A549 (cell line): ENCODE results near the gene GPRC5A.

Experiments
- MAZ ChIP-seq: fragments of 150-350 bp; IDR thresholded peaks from 2 replicates; pipeline ENCODE4 v1.6.1; 2014; ENCODE audit warnings: antibody characterized with exemption, low read depth, low read length, borderline replicate concordance
- POLR2A ChIP-seq: IDR thresholded peaks from 2 replicates; pipeline ENCODE4 v1.6.1; 2012; ENCODE audit warnings: mild to moderate bottlenecking, low read length
- RAD21 ChIP-seq, 2 experiments: fragments of >200 bp in 1 of 2; sonication (Bioruptor Twin) in 1 of 2; formaldehyde crosslinking in 1 of 2; IDR thresholded peaks in 1 of 2; conservative IDR thresholded peaks in 1 of 2; 2 replicates in 1 of 2; 3 replicates in 1 of 2; pipeline ENCODE4 v1.6.1; 2012 to 2018; ENCODE audit warnings: inconsistent platforms in 1 of 2

- no peak for TF ChIP-seq POLR2A
- TF ChIP-seq MAZ: no peak
- no peak for TF ChIP-seq RAD21 (conservative IDR thresholded peaks at IDR 0.05 in 1 of 2, IDR thresholded peaks at IDR 0.05 in 1 of 2)
Measured at GRCh38 chr12:12872934-12873275, 18.5 kb upstream of the GPRC5A start.
